HEK293T (cell line): ENCODE results near the gene CASKIN2.

ENCODE experiments used
- CTCF ChIA-PET: fragments of 350-600 bp; formaldehyde crosslinking; extraction: SDS; loops from one replicate; lab custom pipeline; 2021; ENCODE audit warnings: antibody characterized with exemption, inconsistent platforms; lab: Yijun Ruan, JAX
- POLR2A ChIA-PET: fragments of 350-600 bp; formaldehyde crosslinking; extraction: SDS; loops from one replicate; lab custom pipeline; 2020; ENCODE audit warnings: antibody characterized with exemption, inconsistent platforms; lab: Yijun Ruan, JAX
- DNase-seq: peaks from one replicate; pipeline ENCODE4 v3.0.0; 2012; ENCODE audit warnings: mixed read lengths; ENCODE audit errors: extremely low spot score
- ARNT ChIP-seq: fragments of 450-650 bp; IDR thresholded peaks from 2 replicates; pipeline ENCODE4 v1.6.1; 2017; ENCODE audit warnings: mild to moderate bottlenecking
- BHLHE40 ChIP-seq: fragments of 450-650 bp; IDR thresholded peaks from 2 replicates; pipeline ENCODE4 v1.6.1; 2016; ENCODE audit warnings: mild to moderate bottlenecking, moderate library complexity, borderline replicate concordance
- CTBP1 ChIP-seq: fragments of 450-650 bp; IDR thresholded peaks from 2 replicates; pipeline ENCODE4 v1.6.1; 2016; ENCODE audit warnings: borderline replicate concordance
- ELF4 ChIP-seq: fragments of 450-650 bp; IDR thresholded peaks from 2 replicates; pipeline ENCODE4 v1.6.1; 2017; ENCODE audit warnings: antibody characterized with exemption
- FOXA1 ChIP-seq: fragments of 450-650 bp; IDR thresholded peaks from 2 replicates; pipeline ENCODE4 v1.6.1; 2016; ENCODE audit warnings: mild to moderate bottlenecking
- FOXK2 ChIP-seq: fragments of 450-650 bp; IDR thresholded peaks from 2 replicates; pipeline ENCODE4 v1.6.1; 2016; ENCODE audit warnings: mild to moderate bottlenecking
- FOXM1 ChIP-seq: fragments of 450-650 bp; IDR thresholded peaks from 2 replicates; pipeline ENCODE4 v1.6.1; 2017; ENCODE audit warnings: mild to moderate bottlenecking, borderline replicate concordance
- HDGF ChIP-seq: fragments of 450-650 bp; IDR thresholded peaks from 2 replicates; pipeline ENCODE4 v1.6.1; 2017; ENCODE audit warnings: antibody characterized with exemption, borderline replicate concordance
- L3MBTL2 ChIP-seq: fragments of 450-650 bp; conservative IDR thresholded peaks from 2 replicates; pipeline ENCODE4 v1.6.1; 2016; ENCODE audit warnings: mild to moderate bottlenecking
- LEF1 ChIP-seq: fragments of 450-650 bp; IDR thresholded peaks from 2 replicates; pipeline ENCODE4 v1.6.1; 2017; ENCODE audit warnings: mild to moderate bottlenecking, borderline replicate concordance
- NFRKB ChIP-seq: fragments of 450-650 bp; IDR thresholded peaks from 2 replicates; pipeline ENCODE4 v1.6.1; 2016; ENCODE audit warnings: mild to moderate bottlenecking, moderate library complexity
- SP1 ChIP-seq: fragments of 450-650 bp; IDR thresholded peaks from 2 replicates; pipeline ENCODE4 v1.6.1; 2017
- SUZ12 ChIP-seq: fragments of 450-650 bp; IDR thresholded peaks from 2 replicates; pipeline ENCODE4 v1.6.1; 2016; ENCODE audit warnings: mild to moderate bottlenecking
- TARDBP ChIP-seq: fragments of 450-650 bp; IDR thresholded peaks from 2 replicates; pipeline ENCODE4 v1.6.1; 2016
- ZNF384 ChIP-seq: fragments of 450-650 bp; IDR thresholded peaks from 2 replicates; pipeline ENCODE4 v1.6.1; 2016
- TF ChIP-seq, protein P1 (sequence below): fragments of 450-650 bp; IDR thresholded peaks from 2 replicates; pipeline ENCODE4 v1.6.1; 2016

Gene CASKIN2

DNA sequence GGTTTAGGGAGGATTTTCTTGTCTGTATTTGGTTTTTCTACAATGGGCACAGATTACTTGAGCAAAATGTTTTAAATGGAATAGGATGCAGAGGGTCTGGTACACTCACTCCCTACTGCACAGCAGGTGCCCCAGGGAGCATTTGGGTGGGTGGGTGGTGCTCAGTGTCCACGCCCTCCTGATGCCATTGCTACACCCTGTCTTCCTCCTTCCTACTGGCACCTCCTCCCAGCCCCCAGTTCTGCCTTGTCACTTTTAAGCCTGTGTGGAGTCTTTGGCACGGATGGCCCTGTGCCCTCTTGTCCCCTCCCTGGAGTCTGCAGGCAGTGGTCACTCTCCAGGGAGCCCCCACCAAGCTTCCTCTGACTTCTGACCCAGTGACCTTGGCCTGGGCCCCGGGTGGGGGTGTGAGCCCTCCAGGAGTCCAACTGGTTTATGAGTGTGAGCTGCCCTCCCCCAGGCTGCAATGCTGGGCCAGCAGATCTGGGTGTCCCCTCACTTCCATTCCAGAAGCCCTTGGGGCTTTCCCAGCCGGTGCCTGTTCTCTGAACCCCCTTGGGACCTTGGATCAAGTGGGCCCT, 25.7 kb upstream of the CASKIN2 start:
- POLR2A ChIA-PET, result interaction anchor here (2.8 kb wide), 1 partner anchor 8 kb away, joined by 8 read pairs; no protein-coding TSS in a partner anchor
- TF ChIP-seq, protein P1, sequence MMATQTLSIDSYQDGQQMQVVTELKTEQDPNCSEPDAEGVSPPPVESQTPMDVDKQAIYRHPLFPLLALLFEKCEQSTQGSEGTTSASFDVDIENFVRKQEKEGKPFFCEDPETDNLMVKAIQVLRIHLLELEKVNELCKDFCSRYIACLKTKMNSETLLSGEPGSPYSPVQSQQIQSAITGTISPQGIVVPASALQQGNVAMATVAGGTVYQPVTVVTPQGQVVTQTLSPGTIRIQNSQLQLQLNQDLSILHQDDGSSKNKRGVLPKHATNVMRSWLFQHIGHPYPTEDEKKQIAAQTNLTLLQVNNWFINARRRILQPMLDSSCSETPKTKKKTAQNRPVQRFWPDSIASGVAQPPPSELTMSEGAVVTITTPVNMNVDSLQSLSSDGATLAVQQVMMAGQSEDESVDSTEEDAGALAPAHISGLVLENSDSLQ, result no peak
- TF ChIP-seq LEF1, result no peak
- TF ChIP-seq L3MBTL2, result no peak
- TF ChIP-seq CTBP1, result no peak
- TF ChIP-seq SP1, result no peak
- TF ChIP-seq FOXK2, result no peak
- no peak for TF ChIP-seq ZNF384
- no peak for TF ChIP-seq ARNT
- TF ChIP-seq FOXA1, result no peak
- TF ChIP-seq BHLHE40, result no peak
- no peak for DNase-seq
- CTCF ChIA-PET, result no interaction called here

DNA sequence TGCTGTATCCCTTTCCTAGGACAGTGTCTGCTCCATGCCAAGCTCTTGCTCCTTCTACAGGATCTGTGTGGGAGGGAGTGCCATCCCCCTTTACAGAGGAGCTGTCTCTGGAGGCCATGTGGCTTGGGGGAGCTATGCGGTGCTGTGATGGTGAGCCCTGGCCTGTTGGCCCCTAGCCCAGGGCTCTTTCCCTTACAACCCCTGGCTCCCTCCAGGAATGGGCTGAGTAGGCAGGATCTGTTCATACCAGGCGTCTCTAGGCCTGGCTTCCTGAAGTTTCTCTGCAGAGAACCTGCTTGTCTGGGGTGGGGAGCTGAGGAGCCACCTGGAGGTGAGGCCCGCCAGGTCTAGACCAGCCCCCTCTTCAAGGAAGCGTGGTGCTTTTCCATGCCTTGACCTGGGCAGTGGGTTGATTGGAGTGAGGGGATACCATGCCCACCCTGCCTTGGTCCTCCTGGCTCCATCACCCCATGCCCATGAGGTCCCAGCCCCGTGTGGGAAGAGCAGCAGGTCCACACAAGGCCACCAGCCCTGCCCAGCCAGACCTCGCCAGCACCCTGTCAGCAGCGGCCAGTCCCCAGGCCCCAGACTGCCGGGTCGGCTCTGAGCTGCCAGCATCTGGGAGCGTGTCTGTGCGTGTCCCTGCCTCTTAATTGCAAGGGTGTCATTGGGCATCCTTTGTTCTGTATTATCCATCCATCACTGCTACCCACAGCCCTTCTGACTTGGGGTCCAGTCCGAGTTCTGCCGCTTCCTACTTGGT, 24.8 kb upstream of the CASKIN2 start:
- ChIA-PET CTCF (no interaction called here), POLR2A (interaction anchor here (2.8 kb wide), 1 partner anchor 9 kb away, joined by 8 read pairs; no protein-coding TSS in a partner anchor)
- DNase-seq, result no peak
- TF ChIP-seq NFRKB (no peak), FOXM1 (no peak), ELF4 (no peak), FOXA1 (no peak)

DNA sequence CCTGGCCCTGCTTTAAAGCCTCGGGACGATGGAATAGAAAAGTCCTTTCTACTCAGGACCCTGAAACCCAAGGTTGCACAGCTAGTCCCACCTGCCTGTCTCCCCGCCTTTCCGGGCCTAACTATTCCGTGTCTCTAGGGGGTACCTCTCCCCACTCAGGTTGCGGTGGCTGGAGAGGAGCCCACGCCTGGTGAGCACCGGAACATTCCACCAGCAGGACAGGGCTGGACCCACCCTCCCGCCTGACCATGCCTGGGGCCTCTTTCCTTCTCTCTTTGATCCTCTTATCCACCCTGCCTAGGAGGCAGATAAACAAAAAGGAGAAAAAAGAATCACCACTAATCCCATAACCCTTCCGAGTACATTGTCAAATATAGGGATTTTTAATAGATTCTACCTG, 21.0 kb upstream of the CASKIN2 start:
- POLR2A ChIA-PET, result no interaction called here
- TF ChIP-seq HDGF (no peak), FOXA1 (no peak), SUZ12 (no peak), FOXK2 (no peak), LEF1 (no peak), TARDBP (no peak), ZNF384 (no peak), CTBP1 (no peak), ARNT (no peak), NFRKB (no peak), L3MBTL2 (no peak), BHLHE40 (no peak), ELF4 (no peak), SP1 (no peak), FOXM1 (no peak)
- TF ChIP-seq, protein P1, result no peak
- DNase-seq, result no peak
- CTCF ChIA-PET, result no interaction called here

DNA sequence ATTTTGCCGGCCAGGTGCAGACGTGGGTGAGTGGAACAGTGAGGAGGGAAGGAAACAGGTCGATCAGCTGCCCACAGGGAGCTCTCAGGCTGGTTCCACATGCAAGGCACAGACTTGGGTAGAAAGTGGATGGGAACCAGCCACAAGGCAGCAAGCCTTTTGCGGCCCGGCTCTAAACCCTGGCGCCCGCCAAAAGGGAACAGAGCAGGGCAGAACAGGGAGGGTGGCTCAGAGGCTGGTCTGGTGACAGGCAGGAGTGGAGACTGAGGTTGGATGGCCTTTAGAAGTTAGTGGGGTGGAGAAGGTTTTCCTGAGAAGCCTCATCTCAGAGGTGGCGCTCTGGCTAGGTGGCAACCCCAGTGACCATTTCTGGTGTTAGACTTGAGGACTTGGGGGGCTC, 20.5 kb upstream of the CASKIN2 start:
- CTCF ChIA-PET, result no interaction called here
- no peak for DNase-seq

DNA sequence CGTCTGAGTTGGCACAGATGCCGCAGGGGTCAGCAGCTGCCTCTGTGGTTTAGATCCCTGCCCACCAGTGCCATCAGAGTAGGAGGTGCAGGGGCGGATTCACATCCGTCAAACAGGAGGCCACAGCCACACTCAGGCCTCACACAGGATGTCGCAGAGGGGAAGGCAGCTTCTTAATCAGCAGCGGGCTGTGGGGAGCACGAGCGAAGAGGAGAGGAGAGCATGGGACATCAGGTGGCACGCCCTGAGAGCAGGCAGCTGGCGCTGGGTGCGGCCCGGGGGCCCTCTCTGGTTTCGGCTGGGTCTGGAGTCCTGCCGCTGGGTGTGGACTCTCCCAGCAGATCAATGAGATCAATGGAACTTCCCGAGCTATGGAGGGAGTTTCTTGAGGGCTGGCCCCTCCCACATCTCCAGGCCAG, 19.8 kb upstream of the CASKIN2 start:
- TF ChIP-seq, protein P1, result no peak
- TF ChIP-seq NFRKB (no peak), ARNT (no peak), SP1 (no peak), ZNF384 (no peak), ELF4 (no peak), LEF1 (no peak), FOXA1 (no peak), BHLHE40 (no peak), SUZ12 (no peak), L3MBTL2 (no peak), FOXM1 (no peak), HDGF (no peak), TARDBP (no peak), FOXK2 (no peak), CTBP1 (no peak)
- DNase-seq, result no peak
- ChIA-PET POLR2A (interaction anchor here (1.5 kb wide), 2 partner anchors 8 to 10 kb away, joined by 4 to 7 read pairs; partner anchors contain the start of gene LLGL2), CTCF (no interaction called here)

More for the DNA sequence above, 20.5 kb upstream of the CASKIN2 start:
- POLR2A ChIA-PET, result interaction anchor here (1.5 kb wide), 2 partner anchors 9 to 11 kb away, joined by 4 to 7 read pairs; partner anchors contain the start of gene LLGL2
- TF ChIP-seq NFRKB (no peak), ZNF384 (no peak), ARNT (no peak), FOXK2 (no peak)

DNA sequence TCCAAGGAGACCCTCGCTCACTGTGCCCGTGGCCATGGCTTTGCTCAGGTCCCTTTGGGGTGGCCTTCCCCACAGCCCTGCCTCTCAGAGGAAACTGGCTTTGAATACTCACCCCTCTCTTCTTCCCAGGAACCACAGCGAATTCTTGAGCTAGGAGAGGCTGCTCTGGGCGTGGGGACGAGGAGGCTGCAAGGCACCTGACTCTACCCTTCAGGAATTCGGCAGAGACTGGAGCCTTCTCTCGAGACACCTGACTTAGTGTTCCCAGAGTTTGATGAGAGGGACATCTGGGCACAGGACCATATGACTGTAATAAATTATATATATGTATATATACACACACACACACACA, 16.4 kb upstream of the CASKIN2 start:
- CTCF ChIA-PET, result no interaction called here
- no peak for DNase-seq
- no peak for TF ChIP-seq HDGF
- TF ChIP-seq BHLHE40, result no peak
- no peak for TF ChIP-seq FOXK2
- TF ChIP-seq ELF4, result no peak
- no peak for TF ChIP-seq NFRKB
- TF ChIP-seq, protein P1, result no peak
- no peak for TF ChIP-seq FOXA1
- no peak for TF ChIP-seq LEF1
- TF ChIP-seq FOXM1, result no peak
- POLR2A ChIA-PET, result no interaction called here
